Neural cell (in vitro differentiated cells): Measurements from ENCODE around the gene SDC4.

Source experiments
- CTCF ChIP-seq: fragments of 450-650 bp; IDR thresholded peaks from 2 replicates; pipeline ENCODE4 v1.5.1; 2014; ENCODE audit warnings: antibody characterized with exemption, mild to moderate bottlenecking, moderate library complexity; ENCODE audit not compliant: poor library complexity, severe bottlenecking
- EZH2 ChIP-seq: fragments of 200-600, 300-800 bp; shearing (Covaris generic), sonication (generic); IDR thresholded peaks from 2 replicates; pipeline ENCODE4 v1.6.1; 2014; ENCODE audit warnings: antibody characterized with exemption, low read length, borderline replicate concordance, mild to moderate bottlenecking; ENCODE audit not compliant: insufficient read depth, poor library complexity, severe bottlenecking
- POLR2AphosphoS5 ChIP-seq: IDR thresholded peaks from 2 replicates; pipeline ENCODE4 v1.6.1; 2012
- RAD21 ChIP-seq: fragments of 450-650 bp; conservative IDR thresholded peaks from 2 replicates; pipeline ENCODE4 v1.6.1; 2014; ENCODE audit warnings: antibody characterized with exemption, mild to moderate bottlenecking, moderate library complexity
- SMC3 ChIP-seq: fragments of 450-650 bp; conservative IDR thresholded peaks from 2 replicates; pipeline ENCODE4 v1.6.1; 2014; ENCODE audit warnings: antibody characterized with exemption, mild to moderate bottlenecking, moderate library complexity; ENCODE audit not compliant: poor library complexity

- no peak for TF ChIP-seq EZH2
- no peak for TF ChIP-seq SMC3
- no peak for TF ChIP-seq CTCF
- TF ChIP-seq POLR2AphosphoS5, result no peak
- TF ChIP-seq RAD21, result no peak
Measured at GRCh38 chr20:45391559-45391958, 43.3 kb upstream of the SDC4 start.
